Suprapubic skin (tissue), 4 donors: ENCODE measurements around the gene TMEM192. TPM values are rescaled to one million over a fixed set of nuclear protein-coding genes. Genes with fewer than 3 reads are reported as not detected.

Source experiments
- DNase-seq, 2 donors: peaks; one replicate each; pipeline ENCODE4 v3.0.0-alpha.2; 2019; ENCODE audit warnings: low spot score in 2 of 2
- H3K27ac ChIP-seq: fragments of 200-600 bp; sonication (generic); one replicate; pipeline ENCODE4 v1.5.1; 2019
- H3K27me3 ChIP-seq: fragments of 200-600 bp; sonication (generic); one replicate; pipeline ENCODE4 v1.5.1; 2019
- H3K36me3 ChIP-seq: fragments of 200-600 bp; sonication (generic); one replicate; pipeline ENCODE4 v1.5.1; 2019
- H3K4me1 ChIP-seq: fragments of 200-600 bp; sonication (generic); one replicate; pipeline ENCODE4 v1.5.1; 2019
- H3K4me3 ChIP-seq: fragments of 200-600 bp; sonication (generic); one replicate; pipeline ENCODE4 v1.5.1; 2019; ENCODE audit warnings: mild to moderate bottlenecking
- H3K9me3 ChIP-seq: fragments of 200-600 bp; sonication (generic); one replicate; pipeline ENCODE4 v1.5.1; 2019
- EP300 ChIP-seq: sonication (generic); formaldehyde crosslinking; IDR thresholded peaks from one replicate; pipeline ENCODE4 v1.6.1; 2017; ENCODE audit warnings: antibody characterized with exemption
- POLR2A ChIP-seq, 2 donors: fragments of 450-650 bp; IDR thresholded peaks; one replicate each; pipeline ENCODE4 v1.6.1; 2017; ENCODE audit warnings: antibody characterized with exemption in 2 of 2, mild to moderate bottlenecking in 2 of 2, moderate library complexity in 2 of 2
- POLR2AphosphoS5 ChIP-seq, 3 donors: sonication (generic); formaldehyde crosslinking; IDR thresholded peaks; one replicate each; pipeline ENCODE4 v1.6.1; 2017; ENCODE audit warnings: antibody characterized with exemption in 3 of 3
- WGBS: methylation state at CpG from one replicate; pipeline ENCODE4 v1.1.5; 2018; 5-methylcytosine and 5-hydroxymethylcytosine counted together
- total RNA-seq, 4 donors: library from RNA; depleted of rRNA; stranded (reverse); fragments of >200 nt; gene quantifications; one replicate each; pipeline ENCODE4 v1.1.0, GENCODE V29; 2016
- TF ChIP-seq, protein P1 (sequence below), 2 donors: fragments of 200-600 bp in 1 of 2; fragments of 450-650 bp in 1 of 2; sonication (generic) in 1 of 2; IDR thresholded peaks; one replicate each; pipeline ENCODE4 v1.5.1; 2016 to 2019; ENCODE audit warnings: antibody characterized with exemption in 2 of 2, mild to moderate bottlenecking in 1 of 2, moderate library complexity in 1 of 2

TMEM192 gene
- total RNA-seq, 4 donors from 2014 or later: 7.0 to 10.9 (median 10.0) TPM

DNA sequence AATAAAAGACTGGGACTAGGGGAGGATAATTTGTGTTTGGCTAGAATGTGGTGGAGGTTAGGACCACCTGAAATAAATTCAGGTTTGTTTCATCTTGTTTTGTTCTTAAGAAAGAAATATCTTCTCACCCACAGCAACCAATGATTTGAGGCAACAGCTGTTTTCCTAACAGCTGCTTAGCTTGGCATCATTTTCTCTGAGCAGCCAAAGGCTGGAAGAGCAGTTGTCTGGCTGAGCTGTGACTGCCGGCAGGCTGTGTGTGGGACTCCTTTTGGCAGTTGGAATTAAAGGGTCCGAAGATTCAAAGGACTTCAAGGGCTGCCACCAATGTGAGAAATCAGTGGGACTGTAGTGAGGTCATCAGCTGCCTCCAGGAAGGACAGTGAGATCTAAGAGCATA lies 54.0 kb downstream of the TMEM192 start:
- no peak for DNase-seq
- Histone ChIP-seq H3K9me3 (no peaks in the 10 kb centered on the region), H3K36me3 (no peaks in the 10 kb centered on the region), H3K27me3 (no peaks in the 10 kb centered on the region), H3K27ac (no peak overlapping the region), H3K4me1 (no peaks in the 10 kb centered on the region), H3K4me3 (no peak overlapping the region)
- TF ChIP-seq, protein P1, sequence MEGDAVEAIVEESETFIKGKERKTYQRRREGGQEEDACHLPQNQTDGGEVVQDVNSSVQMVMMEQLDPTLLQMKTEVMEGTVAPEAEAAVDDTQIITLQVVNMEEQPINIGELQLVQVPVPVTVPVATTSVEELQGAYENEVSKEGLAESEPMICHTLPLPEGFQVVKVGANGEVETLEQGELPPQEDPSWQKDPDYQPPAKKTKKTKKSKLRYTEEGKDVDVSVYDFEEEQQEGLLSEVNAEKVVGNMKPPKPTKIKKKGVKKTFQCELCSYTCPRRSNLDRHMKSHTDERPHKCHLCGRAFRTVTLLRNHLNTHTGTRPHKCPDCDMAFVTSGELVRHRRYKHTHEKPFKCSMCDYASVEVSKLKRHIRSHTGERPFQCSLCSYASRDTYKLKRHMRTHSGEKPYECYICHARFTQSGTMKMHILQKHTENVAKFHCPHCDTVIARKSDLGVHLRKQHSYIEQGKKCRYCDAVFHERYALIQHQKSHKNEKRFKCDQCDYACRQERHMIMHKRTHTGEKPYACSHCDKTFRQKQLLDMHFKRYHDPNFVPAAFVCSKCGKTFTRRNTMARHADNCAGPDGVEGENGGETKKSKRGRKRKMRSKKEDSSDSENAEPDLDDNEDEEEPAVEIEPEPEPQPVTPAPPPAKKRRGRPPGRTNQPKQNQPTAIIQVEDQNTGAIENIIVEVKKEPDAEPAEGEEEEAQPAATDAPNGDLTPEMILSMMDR (IDR thresholded peaks at IDR 0.05): no peak
- no peak for TF ChIP-seq POLR2A (IDR thresholded peaks at IDR 0.05)
- no peak for TF ChIP-seq POLR2AphosphoS5 (IDR thresholded peaks at IDR 0.05)
- TF ChIP-seq EP300: no peak
- WGBS: 43% methylated on average over 2 of the region's 2 CpGs

DNA sequence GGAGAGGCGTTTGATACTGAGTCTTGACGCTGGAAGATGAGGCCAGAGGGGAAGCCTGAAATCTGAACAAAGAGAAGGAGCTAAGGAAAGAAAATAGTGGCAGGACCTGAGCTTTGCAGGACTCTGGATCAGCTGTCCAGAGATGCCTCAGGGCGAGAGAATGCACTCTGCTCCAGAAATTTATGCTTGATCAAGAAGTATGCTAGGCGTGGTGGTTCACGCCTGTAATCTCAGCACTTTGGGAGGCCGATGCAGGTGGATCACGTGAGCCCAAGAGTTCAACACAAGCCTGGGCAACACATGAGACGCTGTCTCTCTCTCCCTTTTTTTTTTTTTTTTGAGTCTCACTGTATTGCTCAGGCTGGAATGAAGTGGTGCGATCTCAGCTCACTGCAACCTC lies 57.1 kb downstream of the TMEM192 start:
- Histone ChIP-seq H3K36me3 (no peaks in the 10 kb centered on the region), H3K4me3 (no peak overlapping the region), H3K27me3 (no peaks in the 10 kb centered on the region), H3K27ac (no peak overlapping the region), H3K4me1 (no peaks in the 10 kb centered on the region), H3K9me3 (no peaks in the 10 kb centered on the region)
- DNase-seq: no peak
- WGBS: 83% methylated on average over 9 of the region's 9 CpGs
- TF ChIP-seq EP300: no peak

DNA sequence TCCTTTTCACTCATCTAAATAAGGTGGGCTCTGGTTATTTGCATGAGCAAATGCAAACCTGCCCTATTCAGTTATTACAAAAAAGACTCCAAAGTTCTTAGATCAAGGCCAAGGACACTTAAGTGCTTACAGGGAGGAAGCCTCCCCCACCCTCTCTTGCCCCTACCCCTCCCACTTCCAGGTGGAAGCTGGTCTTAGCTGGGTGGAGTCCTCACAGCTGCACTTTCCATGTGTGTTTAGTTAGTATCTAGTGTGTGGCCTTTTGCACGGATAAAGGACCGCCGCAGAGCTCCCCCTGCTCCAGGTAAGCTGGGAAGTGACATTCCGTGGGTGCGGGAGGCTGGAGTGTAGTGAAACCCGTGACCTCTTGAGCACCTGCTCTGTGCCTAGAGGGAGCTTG lies 59.0 kb downstream of the TMEM192 start, which contains the start of gene TRIM75:
TSS of gene TRIM75 (plus strand) at position 222 of the 400 bp plus-strand sequence. CDS start 5,282 bp downstream, outside the sequence.
- TF ChIP-seq, protein P1 (IDR thresholded peaks at IDR 0.05): no peak
- TF ChIP-seq EP300 (no peak), POLR2AphosphoS5 (IDR thresholded peaks at IDR 0.05) (no peak), POLR2A (IDR thresholded peaks at IDR 0.05) (no peak)
- H3K9me3 ChIP-seq: no peaks in the 10 kb centered on the region
- H3K36me3 ChIP-seq: no peaks in the 10 kb centered on the region
- no peaks in the 10 kb centered on the region for H3K4me1 ChIP-seq
- H3K27me3 ChIP-seq: no peaks in the 10 kb centered on the region
- no peak for DNase-seq
- H3K4me3 ChIP-seq: no peak within 1 kb of the TSS
- no peak within 1 kb of the TSS for H3K27ac ChIP-seq
- WGBS: 81% methylated on average over 6 of the region's 6 CpGs

DNA sequence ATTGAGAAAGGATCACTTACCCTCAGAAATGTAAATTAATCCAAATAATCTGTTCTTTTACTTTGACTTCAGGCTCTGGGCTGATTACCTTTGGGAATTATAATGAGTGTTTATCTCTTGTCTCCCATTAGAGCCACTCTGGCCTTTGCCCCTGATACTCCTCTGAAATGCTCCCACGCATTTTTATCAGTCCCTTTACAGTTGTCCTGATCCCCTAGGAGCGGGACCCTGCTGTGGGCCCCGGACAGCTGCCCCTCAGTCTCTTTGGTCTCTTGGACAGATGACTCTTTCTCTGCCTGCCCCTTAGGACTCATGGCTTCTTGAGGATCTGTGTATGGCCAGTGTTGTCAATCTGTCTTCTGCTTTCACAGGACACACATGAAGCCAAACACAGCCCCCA lies 60.0 kb downstream of the TMEM192 start:
- no peaks in the 10 kb centered on the region for H3K36me3 ChIP-seq
- no peak overlapping the region for H3K4me3 ChIP-seq
- TF ChIP-seq POLR2AphosphoS5 (IDR thresholded peaks at IDR 0.05) (no peak), EP300 (no peak), POLR2A (IDR thresholded peaks at IDR 0.05) (no peak)
- TF ChIP-seq, protein P1 (IDR thresholded peaks at IDR 0.05): no peak
- no peaks in the 10 kb centered on the region for H3K9me3 ChIP-seq
- no peaks in the 10 kb centered on the region for H3K4me1 ChIP-seq
- 67% methylated on average over 3 of the region's 3 CpGs for WGBS
- H3K27ac ChIP-seq: no peak overlapping the region
- no peaks in the 10 kb centered on the region for H3K27me3 ChIP-seq
- no peak for DNase-seq

DNA sequence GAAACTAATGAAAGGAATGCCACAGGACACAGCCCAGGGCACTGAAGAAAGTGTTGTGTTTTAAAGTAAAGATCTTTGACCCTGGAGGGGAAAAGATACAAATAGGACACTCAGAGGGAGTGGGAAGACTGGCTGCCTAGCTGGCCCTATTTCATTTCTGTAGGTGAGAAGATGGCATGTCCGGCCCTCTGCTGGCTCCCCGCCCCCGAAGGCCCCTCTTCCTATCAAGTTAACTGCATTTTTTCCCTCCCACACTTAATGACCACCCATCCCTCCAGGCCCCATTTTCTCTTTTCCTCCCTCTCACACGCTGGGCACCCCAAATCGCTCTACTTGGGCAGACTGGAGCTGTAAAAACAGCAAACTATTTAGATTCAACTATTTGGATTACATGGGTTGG lies 64.5 kb downstream of the TMEM192 start:
- no peaks in the 10 kb centered on the region for H3K4me1 ChIP-seq
- no peaks in the 10 kb centered on the region for H3K36me3 ChIP-seq
- no peaks in the 10 kb centered on the region for H3K27me3 ChIP-seq
- DNase-seq: no peak
- H3K9me3 ChIP-seq: no peaks in the 10 kb centered on the region
- WGBS: 50% methylated on average over 5 of the region's 5 CpGs
- no peak overlapping the region for H3K4me3 ChIP-seq
- no peak for TF ChIP-seq POLR2AphosphoS5 (IDR thresholded peaks at IDR 0.05)
- TF ChIP-seq EP300: no peak
- TF ChIP-seq, protein P1 (IDR thresholded peaks at IDR 0.05): no peak
- no peak for TF ChIP-seq POLR2A (IDR thresholded peaks at IDR 0.05)
- no peak overlapping the region for H3K27ac ChIP-seq
